ENCODE results near the gene AIFM3. TPM values are rescaled to one million over a fixed set of nuclear protein-coding genes. Genes with fewer than 3 reads are reported as not detected.

Gene AIFM3
- total RNA-seq, 2 donors from 2014 or later, result 3.4 to 5.8 TPM

DNA sequence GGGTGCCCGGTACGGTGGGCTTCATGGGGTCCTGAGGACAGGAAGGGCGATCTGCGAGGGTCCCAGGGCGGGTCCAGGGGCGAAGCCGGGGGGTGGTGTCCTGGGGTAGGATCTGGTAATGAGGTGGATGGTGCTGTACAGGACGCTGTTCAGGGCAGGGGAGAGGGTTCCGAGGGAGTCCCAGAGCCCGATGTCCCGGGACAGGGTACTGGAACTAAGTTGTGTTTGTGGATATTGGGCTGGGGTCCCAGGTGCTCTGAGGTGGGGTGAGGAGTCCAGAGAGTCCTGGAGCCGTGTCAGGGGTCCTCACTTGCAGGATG lies 15.5 kb downstream of the AIFM3 start:
- Histone ChIP-seq H3K9me3 (peaks cover 7% of the 10 kb centered on the region), H3K36me3 (peaks cover 3% of the 10 kb centered on the region), H3K4me3 (peak overlapping the region; percentile 85), H3K27me3 (replicated peaks; ENCODE audit: insufficient read depth) (no peaks in the 10 kb centered on the region), H3K4me1 (ENCODE audit: control insufficient read depth in 1 of 2, low read depth in 2 of 2) (peaks cover 12 to 33% of the 10 kb centered on the region in 2 donors), H3K27ac (peak overlapping the region; percentile 20 to 77)
- TF ChIP-seq, protein P1, sequence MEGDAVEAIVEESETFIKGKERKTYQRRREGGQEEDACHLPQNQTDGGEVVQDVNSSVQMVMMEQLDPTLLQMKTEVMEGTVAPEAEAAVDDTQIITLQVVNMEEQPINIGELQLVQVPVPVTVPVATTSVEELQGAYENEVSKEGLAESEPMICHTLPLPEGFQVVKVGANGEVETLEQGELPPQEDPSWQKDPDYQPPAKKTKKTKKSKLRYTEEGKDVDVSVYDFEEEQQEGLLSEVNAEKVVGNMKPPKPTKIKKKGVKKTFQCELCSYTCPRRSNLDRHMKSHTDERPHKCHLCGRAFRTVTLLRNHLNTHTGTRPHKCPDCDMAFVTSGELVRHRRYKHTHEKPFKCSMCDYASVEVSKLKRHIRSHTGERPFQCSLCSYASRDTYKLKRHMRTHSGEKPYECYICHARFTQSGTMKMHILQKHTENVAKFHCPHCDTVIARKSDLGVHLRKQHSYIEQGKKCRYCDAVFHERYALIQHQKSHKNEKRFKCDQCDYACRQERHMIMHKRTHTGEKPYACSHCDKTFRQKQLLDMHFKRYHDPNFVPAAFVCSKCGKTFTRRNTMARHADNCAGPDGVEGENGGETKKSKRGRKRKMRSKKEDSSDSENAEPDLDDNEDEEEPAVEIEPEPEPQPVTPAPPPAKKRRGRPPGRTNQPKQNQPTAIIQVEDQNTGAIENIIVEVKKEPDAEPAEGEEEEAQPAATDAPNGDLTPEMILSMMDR (IDR thresholded peaks at IDR 0.05), result no peak
- DNase-seq (ENCODE audit: low spot score) (no peak), ATAC-seq (ENCODE audit: insufficient number of reproducible peaks, low FRiP score, low read depth) (peak; percentile 8)

DNA sequence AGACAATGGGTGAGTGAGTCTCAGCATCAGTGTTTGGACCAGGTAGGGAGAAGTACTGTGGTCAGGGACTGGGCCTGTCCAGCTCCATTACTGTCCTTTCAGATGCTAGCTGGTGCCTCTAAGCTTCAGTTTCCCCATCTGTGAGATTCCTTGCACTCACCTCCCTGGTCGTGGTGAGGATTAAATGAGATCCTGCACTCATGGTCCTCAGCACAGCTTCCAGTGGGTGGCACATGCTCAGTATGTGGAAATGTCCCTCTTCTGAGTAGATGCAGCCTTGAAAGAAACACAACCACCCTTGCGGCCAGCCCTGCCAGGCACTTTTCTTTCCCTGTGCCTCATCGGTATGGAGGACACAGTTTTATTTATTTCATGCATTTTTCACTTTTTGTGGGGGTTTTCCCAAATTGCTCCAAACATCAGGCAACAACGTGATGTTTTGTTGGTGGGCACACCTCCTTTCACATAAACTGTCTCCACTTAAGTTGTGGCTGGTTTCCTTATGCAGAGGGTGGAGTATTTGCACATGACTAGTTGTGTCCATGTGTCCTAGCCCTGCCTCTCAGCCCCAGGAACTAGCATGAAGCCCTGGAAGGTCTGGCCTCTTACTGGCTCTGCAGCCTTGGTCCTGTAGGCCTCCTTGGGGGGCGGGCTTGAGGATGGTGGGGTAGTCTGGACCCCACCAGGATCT lies 16.2 kb downstream of the AIFM3 start:
- H3K36me3 ChIP-seq, result peaks cover 8% of the 10 kb centered on the region
- no peak overlapping the region for H3K27ac ChIP-seq
- no peak for DNase-seq (ENCODE audit: low spot score)
- TF ChIP-seq, protein P1 (IDR thresholded peaks at IDR 0.05), result no peak
- ATAC-seq (ENCODE audit: insufficient number of reproducible peaks, low FRiP score, low read depth), result no peak
- H3K9me3 ChIP-seq, result peaks cover 7% of the 10 kb centered on the region
- peaks cover 12 to 33% of the 10 kb centered on the region in 2 donors for H3K4me1 ChIP-seq (ENCODE audit: control insufficient read depth in 1 of 2, low read depth in 2 of 2)
- no peaks in the 10 kb centered on the region for H3K27me3 ChIP-seq (replicated peaks; ENCODE audit: insufficient read depth)
- peak overlapping the region; percentile 85 for H3K4me3 ChIP-seq

DNA sequence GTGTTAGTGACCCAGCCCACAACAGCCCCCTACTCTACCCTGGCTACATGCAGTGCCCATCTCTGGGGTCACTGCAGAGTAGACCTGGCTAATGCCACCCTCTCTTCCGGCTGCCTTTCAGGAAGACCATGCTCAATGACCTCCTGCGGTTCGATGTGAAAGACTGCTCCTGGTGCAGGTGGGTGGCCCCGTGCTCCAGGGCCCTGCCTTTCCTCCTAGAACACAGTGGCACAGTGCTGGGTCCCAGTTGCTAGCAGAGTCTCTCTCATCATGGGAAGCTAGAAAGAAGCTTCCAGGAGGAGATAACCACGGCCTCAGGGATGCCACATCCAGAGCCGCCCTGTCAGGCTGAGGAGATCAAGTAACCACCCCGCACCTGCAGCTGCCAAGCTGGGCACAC lies 18.7 kb downstream of the AIFM3 start:
- no peaks in the 10 kb centered on the region for H3K27me3 ChIP-seq (replicated peaks; ENCODE audit: insufficient read depth)
- H3K36me3 ChIP-seq, result peaks cover 10% of the 10 kb centered on the region
- H3K27ac ChIP-seq, result no peak overlapping the region
- no peak for ATAC-seq (ENCODE audit: insufficient number of reproducible peaks, low FRiP score, low read depth)
- H3K9me3 ChIP-seq, result no peaks in the 10 kb centered on the region
- H3K4me1 ChIP-seq (ENCODE audit: control insufficient read depth in 1 of 2, low read depth in 2 of 2), result peaks cover 12 to 22% of the 10 kb centered on the region in 2 donors
- TF ChIP-seq, protein P1 (IDR thresholded peaks at IDR 0.05), result no peak
- no peak for DNase-seq (ENCODE audit: low spot score)
- no peak overlapping the region for H3K4me3 ChIP-seq

DNA sequence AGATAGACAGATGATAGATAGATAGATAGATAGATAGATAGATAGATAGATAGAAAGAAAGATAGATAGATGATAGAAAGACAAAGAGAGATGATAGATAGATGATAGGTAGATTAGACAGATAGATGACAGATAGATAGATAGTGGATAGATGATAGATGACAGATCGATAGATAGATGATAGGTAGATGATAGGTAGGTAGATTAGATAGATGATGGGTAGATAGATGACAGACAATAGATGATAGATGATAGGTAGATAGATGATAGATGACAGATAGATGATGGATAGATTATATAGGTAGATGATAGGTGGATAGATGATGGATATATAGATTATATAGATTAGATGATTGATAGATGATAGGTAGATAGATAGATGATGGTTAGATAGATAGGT lies 19.3 kb downstream of the AIFM3 start:
- Histone ChIP-seq H3K4me1 (ENCODE audit: control insufficient read depth in 1 of 2, low read depth in 2 of 2) (peaks cover 8 to 16% of the 10 kb centered on the region in 2 donors), H3K9me3 (no peaks in the 10 kb centered on the region), H3K36me3 (peaks cover 10% of the 10 kb centered on the region), H3K4me3 (no peak overlapping the region), H3K27ac (no peak overlapping the region), H3K27me3 (replicated peaks; ENCODE audit: insufficient read depth) (no peaks in the 10 kb centered on the region)
- TF ChIP-seq, protein P1 (IDR thresholded peaks at IDR 0.05), result no peak
- DNase-seq (ENCODE audit: low spot score) (no peak), ATAC-seq (ENCODE audit: insufficient number of reproducible peaks, low FRiP score, low read depth) (no peak)

GRCh38 chr22:20987375-20987774 lies 20.3 kb downstream of the AIFM3 start:
- Histone ChIP-seq H3K27me3 (replicated peaks; ENCODE audit: insufficient read depth) (no peaks in the 10 kb centered on the region), H3K36me3 (peaks cover 19% of the 10 kb centered on the region), H3K4me1 (ENCODE audit: control insufficient read depth in 1 of 2, low read depth in 2 of 2) (peaks cover 6 to 13% of the 10 kb centered on the region in 2 donors), H3K4me3 (no peak overlapping the region), H3K9me3 (no peaks in the 10 kb centered on the region), H3K27ac (no peak overlapping the region)
- DNase-seq (ENCODE audit: low spot score) (no peak), ATAC-seq (ENCODE audit: insufficient number of reproducible peaks, low FRiP score, low read depth) (no peak)
- TF ChIP-seq, protein P1 (IDR thresholded peaks at IDR 0.05), result no peak

Measured in thoracic aorta (tissue), 2 donors.